Mammary epithelial cell (primary cell): Measurements from ENCODE around the gene LPIN2.
A peak's percentile ranks its signal among the peaks of the same experiment; 100 is the strongest.

Experiments used
- CTCF ChIP-seq, 2 donors: IDR thresholded peaks in 1 of 2; conservative IDR thresholded peaks in 1 of 2; 2 replicates each; pipeline ENCODE4 v1.5.1; 2011 to 2012; ENCODE audit warnings: inconsistent platforms in 2 of 2, low read length in 2 of 2, mild to moderate bottlenecking in 2 of 2, control low read depth in 1 of 2, low read depth in 1 of 2; ENCODE audit not compliant: insufficient read depth in 1 of 2; ENCODE audit errors: extremely low read depth in 1 of 2
- EZH2 ChIP-seq: IDR thresholded peaks from 2 replicates; pipeline ENCODE4 v1.6.1; 2012; ENCODE audit warnings: low read length, inconsistent platforms, borderline replicate concordance

DNA sequence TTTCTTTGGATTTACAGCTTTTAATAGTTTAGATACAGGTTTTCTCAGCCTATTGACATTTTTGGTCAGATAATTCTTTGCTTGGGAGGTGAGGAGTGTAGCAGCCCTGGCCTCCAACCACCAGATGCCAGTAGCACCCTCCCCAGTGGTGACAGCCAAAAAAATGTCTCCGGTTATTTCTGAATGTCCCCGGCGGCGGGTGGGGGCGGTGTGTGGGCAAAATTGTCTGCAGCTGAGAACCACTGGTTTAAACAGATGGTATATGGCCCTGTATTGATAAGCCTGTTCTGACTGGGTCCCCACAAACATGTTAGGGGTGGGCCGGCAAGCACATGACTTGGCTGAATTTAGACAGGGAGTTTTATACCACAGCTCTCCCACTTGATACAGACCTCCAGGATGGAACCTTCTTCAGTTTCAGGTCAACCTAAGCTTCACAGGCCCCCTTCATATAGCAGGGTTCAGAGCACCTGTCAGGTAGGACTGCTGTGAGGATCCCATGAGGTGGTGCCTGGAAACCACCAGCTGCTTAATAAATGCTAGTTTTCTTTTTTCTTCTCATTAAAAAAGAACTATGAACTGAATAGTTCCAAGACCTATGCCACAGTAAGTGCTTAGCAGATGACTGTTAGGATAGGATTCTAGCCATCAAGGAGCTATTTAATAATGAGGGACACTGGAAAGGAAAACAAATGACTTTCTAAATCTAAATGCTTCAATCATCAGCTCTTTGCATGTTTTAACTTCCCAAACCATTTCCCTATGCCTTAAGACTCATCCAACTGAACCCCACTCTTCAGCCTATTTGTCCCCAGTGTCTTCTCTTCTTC, 18.1 kb downstream of the LPIN2 start:
- TF ChIP-seq EZH2: no peak
- TF ChIP-seq CTCF (conservative IDR thresholded peaks at IDR 0.05 in 1 of 2, IDR thresholded peaks at IDR 0.05 in 1 of 2; ENCODE audit: extremely low read depth in 1 of 2, insufficient read depth in 1 of 2, low read depth in 1 of 2, low read length in 2 of 2): peak in 1 of 2 donors; percentile 25
